Epithelial cell of proximal tubule (primary cell): ENCODE measurements around the gene ANKRD44. TPM values are rescaled to one million over a fixed set of nuclear protein-coding genes. Genes with fewer than 3 reads are reported as not detected.

Experiments used
- DNase-seq: peaks from one replicate; pipeline ENCODE4 v3.0.0-alpha.2; 2011; ENCODE audit warnings: low read depth
- H3K4me3 ChIP-seq: 2 replicates; pipeline ENCODE4 v1.5.1; 2011; ENCODE audit warnings: low read depth, mild to moderate bottlenecking, low read length
- total RNA-seq: library from RNA; depleted of rRNA; stranded (reverse); fragments of >200 nt; gene quantifications from 2 replicates; pipeline ENCODE4 v1.2.3, GENCODE V29; 2015
- TF ChIP-seq, protein P1 (sequence below): conservative IDR thresholded peaks from 2 replicates; pipeline ENCODE4 v1.5.1; 2012; ENCODE audit warnings: low read depth, mild to moderate bottlenecking, low read length

The ANKRD44 gene
- total RNA-seq, 1 donor from 2014 or later: 1.7 TPM

DNA sequence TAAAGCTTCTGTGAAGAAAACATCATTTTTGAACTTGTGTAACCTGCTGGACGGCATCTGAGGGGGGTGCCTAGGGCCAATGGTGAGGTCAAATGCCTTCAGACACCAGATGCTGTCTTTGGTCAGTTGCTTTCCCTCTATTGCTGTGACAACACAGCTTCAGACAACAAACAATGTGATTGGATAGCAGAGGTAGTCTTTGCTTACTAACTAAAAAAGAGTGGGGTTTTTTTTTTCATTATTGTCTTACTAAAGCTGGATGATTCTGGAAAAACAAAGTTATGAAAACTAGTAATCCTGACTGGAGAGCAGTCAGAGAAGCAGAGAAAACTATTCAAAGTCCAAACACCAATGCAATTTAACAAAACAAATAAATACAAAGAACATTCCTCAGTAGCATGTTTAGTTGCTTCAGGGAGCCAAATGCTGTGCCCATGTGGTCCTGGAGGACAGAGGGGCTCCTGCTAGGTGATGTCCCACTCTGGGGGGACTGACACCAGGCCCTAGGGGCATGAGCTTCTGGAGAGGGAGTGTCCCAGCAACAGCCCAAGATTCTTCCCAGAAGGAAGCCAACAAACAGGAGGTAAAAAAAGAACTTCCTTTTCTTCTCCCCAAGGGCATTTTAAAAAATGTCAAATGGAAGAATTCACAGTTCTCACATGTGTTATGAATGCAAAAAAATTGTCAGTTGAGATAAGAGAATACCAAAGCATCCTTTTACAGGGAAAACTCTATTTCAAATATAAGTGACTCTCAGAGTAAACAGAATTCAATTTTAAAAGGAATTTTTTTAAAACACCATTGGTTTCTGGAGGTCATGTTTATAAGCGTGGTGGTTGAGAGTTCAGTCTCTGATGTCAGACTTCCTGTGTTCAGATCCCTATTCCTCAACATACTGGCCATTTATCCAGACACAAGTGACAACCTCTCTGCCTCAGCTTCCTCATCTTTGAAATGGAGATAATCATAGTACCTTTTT lies 203.0 kb downstream of the ANKRD44 start:
- TF ChIP-seq, protein P1, sequence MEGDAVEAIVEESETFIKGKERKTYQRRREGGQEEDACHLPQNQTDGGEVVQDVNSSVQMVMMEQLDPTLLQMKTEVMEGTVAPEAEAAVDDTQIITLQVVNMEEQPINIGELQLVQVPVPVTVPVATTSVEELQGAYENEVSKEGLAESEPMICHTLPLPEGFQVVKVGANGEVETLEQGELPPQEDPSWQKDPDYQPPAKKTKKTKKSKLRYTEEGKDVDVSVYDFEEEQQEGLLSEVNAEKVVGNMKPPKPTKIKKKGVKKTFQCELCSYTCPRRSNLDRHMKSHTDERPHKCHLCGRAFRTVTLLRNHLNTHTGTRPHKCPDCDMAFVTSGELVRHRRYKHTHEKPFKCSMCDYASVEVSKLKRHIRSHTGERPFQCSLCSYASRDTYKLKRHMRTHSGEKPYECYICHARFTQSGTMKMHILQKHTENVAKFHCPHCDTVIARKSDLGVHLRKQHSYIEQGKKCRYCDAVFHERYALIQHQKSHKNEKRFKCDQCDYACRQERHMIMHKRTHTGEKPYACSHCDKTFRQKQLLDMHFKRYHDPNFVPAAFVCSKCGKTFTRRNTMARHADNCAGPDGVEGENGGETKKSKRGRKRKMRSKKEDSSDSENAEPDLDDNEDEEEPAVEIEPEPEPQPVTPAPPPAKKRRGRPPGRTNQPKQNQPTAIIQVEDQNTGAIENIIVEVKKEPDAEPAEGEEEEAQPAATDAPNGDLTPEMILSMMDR: no peak
- no peak for DNase-seq
- H3K4me3 ChIP-seq: no peak overlapping the region

DNA sequence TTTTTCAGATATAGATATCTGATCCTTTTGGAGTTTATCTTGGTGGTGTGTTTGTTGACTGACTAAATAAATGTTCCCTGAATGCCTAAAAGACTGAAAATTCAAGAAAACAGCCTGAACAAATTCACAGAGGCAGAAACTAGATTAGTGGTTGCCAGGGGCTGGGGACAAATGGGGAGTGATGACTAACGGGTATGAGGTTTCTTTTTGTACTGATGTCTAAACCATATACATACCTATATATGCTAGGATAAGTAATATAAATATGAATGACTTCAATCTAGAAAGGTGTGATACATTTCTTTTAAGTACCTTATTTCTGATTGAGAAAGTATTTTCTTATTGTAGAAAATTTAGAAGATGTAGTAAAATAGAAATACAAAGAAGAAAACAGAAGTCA lies 207.2 kb downstream of the ANKRD44 start:
- H3K4me3 ChIP-seq: no peak overlapping the region
- no peak for DNase-seq
- TF ChIP-seq, protein P1: no peak

- TF ChIP-seq, protein P1: no peak
- H3K4me3 ChIP-seq: no peak overlapping the region
- no peak for DNase-seq
These were observed 208.3 kb downstream of the ANKRD44 start for GRCh38 chr2:197102231-197102630.

- TF ChIP-seq, protein P1: no peak
- no peak for DNase-seq
- H3K4me3 ChIP-seq: no peak overlapping the region
These were observed 209.1 kb downstream of the ANKRD44 start for GRCh38 chr2:197101519-197101918.

DNA sequence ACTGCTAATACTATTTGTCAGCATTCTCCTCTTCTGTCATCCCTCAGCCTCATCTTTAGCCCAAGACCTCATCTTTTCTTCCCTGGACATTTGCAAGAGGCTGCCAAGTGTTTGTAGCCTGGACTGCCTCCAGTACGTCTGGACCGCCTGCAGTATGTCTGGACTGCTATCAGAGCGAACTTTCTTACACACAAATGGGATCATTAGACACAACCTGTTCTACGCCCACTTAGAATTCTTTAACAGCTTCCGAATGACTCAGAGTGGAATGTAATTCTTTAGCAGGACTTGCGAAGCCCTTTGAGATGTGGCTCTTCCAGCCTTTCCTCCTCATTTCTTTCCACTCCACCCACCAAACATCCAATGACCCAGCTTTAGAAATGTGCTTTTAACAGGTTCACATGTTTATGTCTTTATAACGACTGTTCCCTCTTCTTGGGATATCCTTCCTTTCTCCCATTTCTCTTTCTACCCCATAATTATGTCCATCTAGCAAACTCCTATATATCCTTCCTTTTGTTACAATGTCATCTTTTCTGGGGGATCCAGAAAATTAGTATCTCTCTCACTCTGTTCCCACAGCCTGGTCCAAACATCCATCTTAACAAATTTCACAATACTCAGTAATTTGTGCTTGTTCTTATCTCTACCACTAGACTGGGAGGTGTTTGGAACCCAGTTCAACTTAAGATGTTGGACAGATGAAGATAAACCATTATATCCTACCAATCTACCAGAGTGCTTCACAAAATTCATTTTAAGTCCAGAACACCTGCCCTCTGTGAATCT lies 212.8 kb downstream of the ANKRD44 start:
- no peak overlapping the region for H3K4me3 ChIP-seq
- TF ChIP-seq, protein P1: no peak
- DNase-seq: no peak

GRCh38 chr2:197096649-197097048 lies 213.9 kb downstream of the ANKRD44 start:
- DNase-seq: no peak
- H3K4me3 ChIP-seq: no peak overlapping the region
- TF ChIP-seq, protein P1: no peak
